HEK293T (cell line): ENCODE data around the gene TLR5.

ENCODE experiments used
- ELF4 ChIP-seq: fragments of 450-650 bp; IDR thresholded peaks from 2 replicates; pipeline ENCODE4 v1.6.1; 2017; ENCODE audit warnings: antibody characterized with exemption
- FOXK2 ChIP-seq: fragments of 450-650 bp; IDR thresholded peaks from 2 replicates; pipeline ENCODE4 v1.6.1; 2016; ENCODE audit warnings: mild to moderate bottlenecking
- L3MBTL2 ChIP-seq: fragments of 450-650 bp; conservative IDR thresholded peaks from 2 replicates; pipeline ENCODE4 v1.6.1; 2016; ENCODE audit warnings: mild to moderate bottlenecking
- LEF1 ChIP-seq: fragments of 450-650 bp; IDR thresholded peaks from 2 replicates; pipeline ENCODE4 v1.6.1; 2017; ENCODE audit warnings: mild to moderate bottlenecking, borderline replicate concordance
- NFRKB ChIP-seq: fragments of 450-650 bp; IDR thresholded peaks from 2 replicates; pipeline ENCODE4 v1.6.1; 2016; ENCODE audit warnings: mild to moderate bottlenecking, moderate library complexity
- SUZ12 ChIP-seq: fragments of 450-650 bp; IDR thresholded peaks from 2 replicates; pipeline ENCODE4 v1.6.1; 2016; ENCODE audit warnings: mild to moderate bottlenecking

- TF ChIP-seq SUZ12 = no peak
- no peak for TF ChIP-seq NFRKB
- TF ChIP-seq ELF4 = no peak
- TF ChIP-seq FOXK2 = no peak
- no peak for TF ChIP-seq L3MBTL2
- no peak for TF ChIP-seq LEF1
These were observed 5.5 kb downstream of the TLR5 start for GRCh38 chr1:223137455-223138085.
